ENCODE data around the gene CMSS1.

DNA sequence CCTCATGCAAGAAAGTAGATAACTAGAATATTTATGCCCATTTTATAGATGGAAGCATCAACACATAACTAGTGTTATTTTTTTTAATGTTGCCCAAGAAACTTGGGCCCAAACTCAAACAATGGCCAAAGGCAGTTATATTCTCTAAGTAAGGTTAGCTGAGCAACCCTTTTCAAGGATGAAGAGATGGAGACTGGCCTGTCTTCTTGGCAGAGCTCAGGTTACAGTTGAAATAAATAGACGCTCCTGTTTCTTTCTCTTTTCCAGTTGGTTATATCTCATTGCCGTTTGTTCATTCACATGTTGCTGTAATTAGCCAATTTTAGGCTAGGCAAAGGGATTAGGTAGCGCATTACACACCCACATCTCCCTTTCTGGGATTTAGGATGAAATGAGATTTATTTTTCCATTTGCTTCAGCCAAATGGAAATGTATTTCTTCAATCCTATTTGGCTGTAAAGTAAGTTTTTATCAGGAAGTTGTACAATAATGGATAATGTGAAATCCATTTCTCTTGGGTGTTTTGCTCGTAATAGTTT is 93.2 kb downstream of the CMSS1 start:
- TF ChIP-seq, protein P1, sequence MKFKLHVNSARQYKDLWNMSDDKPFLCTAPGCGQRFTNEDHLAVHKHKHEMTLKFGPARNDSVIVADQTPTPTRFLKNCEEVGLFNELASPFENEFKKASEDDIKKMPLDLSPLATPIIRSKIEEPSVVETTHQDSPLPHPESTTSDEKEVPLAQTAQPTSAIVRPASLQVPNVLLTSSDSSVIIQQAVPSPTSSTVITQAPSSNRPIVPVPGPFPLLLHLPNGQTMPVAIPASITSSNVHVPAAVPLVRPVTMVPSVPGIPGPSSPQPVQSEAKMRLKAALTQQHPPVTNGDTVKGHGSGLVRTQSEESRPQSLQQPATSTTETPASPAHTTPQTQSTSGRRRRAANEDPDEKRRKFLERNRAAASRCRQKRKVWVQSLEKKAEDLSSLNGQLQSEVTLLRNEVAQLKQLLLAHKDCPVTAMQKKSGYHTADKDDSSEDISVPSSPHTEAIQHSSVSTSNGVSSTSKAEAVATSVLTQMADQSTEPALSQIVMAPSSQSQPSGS (tag by site-specific recombination; IDR thresholded peaks at IDR 0.05; ENCODE audit: low read depth): no peak
- TF ChIP-seq ZNF510 (tag by site-specific recombination; IDR thresholded peaks at IDR 0.05; ENCODE audit: insufficient replicate concordance) (no peak), CTCF (tag by site-specific recombination; IDR thresholded peaks at IDR 0.05) (no peak), ZFHX2 (tag by site-specific recombination; conservative IDR thresholded peaks at IDR 0.05) (no peak), ZNF366 (tag by site-specific recombination; conservative IDR thresholded peaks at IDR 0.05) (no peak), ZBTB21 (tag by site-specific recombination; IDR thresholded peaks at IDR 0.05) (no peak), ZNF274 (IDR thresholded peaks at IDR 0.05; ENCODE audit: low read length) (no peak), ZNF274 (tag by site-specific recombination; IDR thresholded peaks at IDR 0.05; ENCODE audit: borderline replicate concordance) (no peak), ZNF529 (tag by site-specific recombination; IDR thresholded peaks at IDR 0.05; ENCODE audit: insufficient replicate concordance) (no peak), ELK4 (IDR thresholded peaks at IDR 0.05; ENCODE audit: borderline replicate concordance, low read depth, low read length) (no peak), ZNF24 (tag by site-specific recombination; IDR thresholded peaks at IDR 0.05) (no peak), SP2 (tag by site-specific recombination; IDR thresholded peaks at IDR 0.05) (no peak), ZNF701 (tag by site-specific recombination; IDR thresholded peaks at IDR 0.05) (no peak)
- TF ChIP-seq, protein P2, sequence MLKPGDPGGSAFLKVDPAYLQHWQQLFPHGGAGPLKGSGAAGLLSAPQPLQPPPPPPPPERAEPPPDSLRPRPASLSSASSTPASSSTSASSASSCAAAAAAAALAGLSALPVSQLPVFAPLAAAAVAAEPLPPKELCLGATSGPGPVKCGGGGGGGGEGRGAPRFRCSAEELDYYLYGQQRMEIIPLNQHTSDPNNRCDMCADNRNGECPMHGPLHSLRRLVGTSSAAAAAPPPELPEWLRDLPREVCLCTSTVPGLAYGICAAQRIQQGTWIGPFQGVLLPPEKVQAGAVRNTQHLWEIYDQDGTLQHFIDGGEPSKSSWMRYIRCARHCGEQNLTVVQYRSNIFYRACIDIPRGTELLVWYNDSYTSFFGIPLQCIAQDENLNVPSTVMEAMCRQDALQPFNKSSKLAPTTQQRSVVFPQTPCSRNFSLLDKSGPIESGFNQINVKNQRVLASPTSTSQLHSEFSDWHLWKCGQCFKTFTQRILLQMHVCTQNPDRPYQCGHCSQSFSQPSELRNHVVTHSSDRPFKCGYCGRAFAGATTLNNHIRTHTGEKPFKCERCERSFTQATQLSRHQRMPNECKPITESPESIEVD (tag by site-specific recombination; IDR thresholded peaks at IDR 0.05): no peak
